ENCODE measurements around the gene HDAC4. TPM values are rescaled to one million over a fixed set of nuclear protein-coding genes. Genes with fewer than 3 reads are reported as not detected.

Gene HDAC4
- total RNA-seq, 1 donor from 2014 or later, result 46.2 TPM

DNA sequence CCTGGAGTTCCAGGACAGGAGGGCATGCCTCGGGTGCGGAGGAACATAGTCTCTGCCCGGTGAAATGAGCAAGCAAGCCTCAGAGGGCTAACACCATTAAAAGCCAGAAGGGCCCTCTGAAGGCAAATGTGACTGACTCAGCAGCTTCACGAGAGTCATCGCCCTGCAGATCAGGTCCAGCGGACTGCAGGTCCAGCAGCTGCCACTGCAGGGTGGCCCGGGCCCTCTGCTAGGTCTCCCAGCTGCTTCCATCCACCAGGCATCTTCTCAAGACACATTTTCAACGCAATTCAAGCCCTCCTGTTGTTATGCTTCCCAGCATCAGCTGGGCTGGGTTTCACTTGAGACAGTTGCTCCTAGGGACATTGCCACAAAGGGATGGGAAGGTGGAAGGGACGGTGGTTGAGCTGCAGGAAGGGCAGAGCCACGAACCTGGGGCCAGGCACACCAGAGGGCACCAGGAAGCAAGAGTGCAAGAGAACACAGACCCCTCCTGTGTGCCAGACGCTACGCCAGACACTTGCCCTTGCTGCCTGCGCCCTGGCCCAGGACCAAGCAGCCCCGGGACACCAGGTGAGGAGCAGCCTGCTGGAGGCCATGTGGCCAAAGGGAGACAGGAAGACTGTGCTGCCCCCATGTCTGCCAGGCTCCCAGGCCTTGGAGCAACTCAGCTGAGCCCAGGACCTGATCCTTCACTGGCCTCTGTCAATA, 173.0 kb downstream of the HDAC4 start:
- Mint-ChIP-seq H3K9me3 (ENCODE audit: low read depth) (no peaks in the 10 kb centered on the region), H3K4me3 (ENCODE audit: low read depth) (no peak overlapping the region), H3K4me1 (ENCODE audit: low read depth) (peaks cover 24% of the 10 kb centered on the region), H3K36me3 (ENCODE audit: insufficient read depth) (no peaks in the 10 kb centered on the region), H3K27me3 (no peaks in the 10 kb centered on the region), H3K27ac (no peak overlapping the region)
- DNase-seq (ENCODE audit: low spot score, unreplicated experiment), result no peak
- TF ChIP-seq, protein P1, sequence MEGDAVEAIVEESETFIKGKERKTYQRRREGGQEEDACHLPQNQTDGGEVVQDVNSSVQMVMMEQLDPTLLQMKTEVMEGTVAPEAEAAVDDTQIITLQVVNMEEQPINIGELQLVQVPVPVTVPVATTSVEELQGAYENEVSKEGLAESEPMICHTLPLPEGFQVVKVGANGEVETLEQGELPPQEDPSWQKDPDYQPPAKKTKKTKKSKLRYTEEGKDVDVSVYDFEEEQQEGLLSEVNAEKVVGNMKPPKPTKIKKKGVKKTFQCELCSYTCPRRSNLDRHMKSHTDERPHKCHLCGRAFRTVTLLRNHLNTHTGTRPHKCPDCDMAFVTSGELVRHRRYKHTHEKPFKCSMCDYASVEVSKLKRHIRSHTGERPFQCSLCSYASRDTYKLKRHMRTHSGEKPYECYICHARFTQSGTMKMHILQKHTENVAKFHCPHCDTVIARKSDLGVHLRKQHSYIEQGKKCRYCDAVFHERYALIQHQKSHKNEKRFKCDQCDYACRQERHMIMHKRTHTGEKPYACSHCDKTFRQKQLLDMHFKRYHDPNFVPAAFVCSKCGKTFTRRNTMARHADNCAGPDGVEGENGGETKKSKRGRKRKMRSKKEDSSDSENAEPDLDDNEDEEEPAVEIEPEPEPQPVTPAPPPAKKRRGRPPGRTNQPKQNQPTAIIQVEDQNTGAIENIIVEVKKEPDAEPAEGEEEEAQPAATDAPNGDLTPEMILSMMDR (IDR thresholded peaks at IDR 0.05; ENCODE audit: unreplicated experiment), result no peak

DNA sequence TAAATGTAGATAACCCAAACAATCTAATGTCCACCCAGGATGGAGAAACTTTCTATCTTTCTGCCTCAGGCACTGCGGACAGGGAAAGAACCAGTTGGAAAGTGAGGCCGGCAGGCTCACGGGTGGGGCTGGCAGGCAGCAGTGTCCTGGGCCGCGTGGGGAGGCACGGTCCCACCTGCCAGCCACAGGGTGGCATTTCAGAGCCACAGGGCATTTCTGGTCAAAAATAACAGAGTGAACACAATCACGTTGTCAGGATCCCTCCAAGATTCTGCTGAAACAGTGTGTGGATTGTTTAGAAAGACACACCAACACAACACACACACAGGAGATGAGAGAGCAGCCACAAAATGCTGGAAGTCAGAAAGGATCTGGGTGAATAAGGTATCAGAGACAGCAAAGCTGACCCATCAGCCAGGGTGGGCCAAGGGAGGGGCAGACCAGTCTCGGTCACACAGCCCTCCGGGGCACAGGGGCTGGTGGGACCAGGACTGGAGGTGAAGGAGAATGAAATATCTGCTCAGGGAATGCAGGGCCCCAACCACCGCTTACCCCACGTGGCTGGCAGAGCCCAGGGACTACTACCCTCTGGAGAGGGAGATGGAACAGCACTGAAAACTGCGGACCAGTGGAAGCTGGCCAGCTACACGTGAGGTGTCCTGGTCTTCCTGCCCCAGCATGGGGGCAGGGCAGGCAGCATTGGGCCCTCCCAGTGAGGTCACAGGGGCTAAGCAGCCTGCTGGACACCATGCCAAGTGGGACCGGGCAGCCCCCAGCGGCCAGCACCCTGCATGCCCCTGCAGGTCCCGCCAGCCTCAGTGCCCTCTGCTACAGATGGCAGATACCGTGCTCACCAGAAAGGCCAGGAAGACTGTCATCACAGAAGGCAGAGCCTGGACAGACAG, 173.9 kb downstream of the HDAC4 start:
- Mint-ChIP-seq H3K9me3 (ENCODE audit: low read depth) (no peaks in the 10 kb centered on the region), H3K36me3 (ENCODE audit: insufficient read depth) (no peaks in the 10 kb centered on the region), H3K4me1 (ENCODE audit: low read depth) (peaks cover 24% of the 10 kb centered on the region), H3K27ac (peak overlapping the region; percentile 8), H3K27me3 (no peaks in the 10 kb centered on the region), H3K4me3 (ENCODE audit: low read depth) (no peak overlapping the region)
- no peak for DNase-seq (ENCODE audit: low spot score, unreplicated experiment)
- TF ChIP-seq, protein P1 (IDR thresholded peaks at IDR 0.05; ENCODE audit: unreplicated experiment), result no peak

DNA sequence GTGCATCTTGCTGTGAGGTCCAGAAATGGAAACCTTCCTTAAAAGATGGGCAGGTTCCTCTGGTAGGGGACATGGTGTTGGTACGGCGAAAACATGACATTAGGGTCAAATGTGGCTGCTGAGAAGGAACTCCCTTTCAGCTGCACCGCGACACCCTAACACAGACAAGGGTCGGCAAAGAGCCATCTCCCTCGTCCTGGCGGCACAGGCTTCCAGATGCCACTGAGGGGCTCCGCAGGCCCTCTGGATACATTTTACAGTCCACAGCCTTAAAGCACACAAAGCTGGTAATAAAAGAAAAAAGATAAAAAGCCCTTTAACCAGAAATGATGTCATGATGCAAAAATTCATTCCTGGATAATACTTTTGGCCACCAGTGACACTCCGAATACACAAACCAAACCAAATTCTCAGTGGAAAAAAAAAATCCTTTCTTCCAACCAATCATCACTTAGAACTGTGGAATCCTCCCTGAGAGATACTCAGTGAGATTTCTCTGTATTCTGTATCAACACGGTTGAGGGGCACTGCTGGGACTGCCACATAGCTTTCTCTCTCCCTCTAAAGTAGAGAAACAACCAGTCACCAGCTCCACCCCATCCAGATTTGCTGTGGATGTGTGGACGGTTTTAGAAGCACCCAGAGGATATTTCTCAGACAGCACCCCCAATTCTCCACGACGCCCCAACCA, 174.8 kb downstream of the HDAC4 start:
- no peaks in the 10 kb centered on the region for H3K27me3 Mint-ChIP-seq
- peaks cover 24% of the 10 kb centered on the region for H3K4me1 Mint-ChIP-seq (ENCODE audit: low read depth)
- H3K27ac Mint-ChIP-seq, result peak overlapping the region; percentile 8
- TF ChIP-seq, protein P1 (IDR thresholded peaks at IDR 0.05; ENCODE audit: unreplicated experiment), result no peak
- no peak for DNase-seq (ENCODE audit: low spot score, unreplicated experiment)
- H3K36me3 Mint-ChIP-seq (ENCODE audit: insufficient read depth), result no peaks in the 10 kb centered on the region
- no peak overlapping the region for H3K4me3 Mint-ChIP-seq (ENCODE audit: low read depth)
- no peaks in the 10 kb centered on the region for H3K9me3 Mint-ChIP-seq (ENCODE audit: low read depth)

DNA sequence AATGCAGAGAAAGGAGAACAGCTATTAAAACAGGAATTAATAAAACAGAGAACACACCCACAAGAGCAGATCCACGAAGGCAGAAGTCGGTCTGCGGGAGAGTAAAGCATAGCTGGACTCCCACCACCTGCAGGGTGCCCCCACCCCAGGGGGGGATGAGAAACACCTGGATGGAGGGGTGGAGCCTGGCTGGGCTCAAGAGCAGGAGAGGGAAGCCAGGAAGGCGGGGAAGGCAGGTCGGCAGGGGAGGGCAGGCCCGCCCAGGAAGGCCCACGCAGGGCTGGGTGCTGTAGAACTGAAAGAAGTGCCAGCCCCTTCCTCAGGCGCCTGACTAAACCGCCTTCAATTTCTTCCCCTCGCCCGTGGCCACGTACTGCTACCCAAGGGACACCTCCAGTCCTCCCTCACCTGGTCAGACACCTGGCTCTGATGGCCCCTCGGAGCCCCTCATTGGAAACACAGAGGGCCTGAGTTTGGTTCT, 175.4 kb downstream of the HDAC4 start:
- H3K4me1 Mint-ChIP-seq (ENCODE audit: low read depth), result peaks cover 24% of the 10 kb centered on the region
- H3K4me3 Mint-ChIP-seq (ENCODE audit: low read depth), result no peak overlapping the region
- H3K9me3 Mint-ChIP-seq (ENCODE audit: low read depth), result no peaks in the 10 kb centered on the region
- DNase-seq (ENCODE audit: low spot score, unreplicated experiment), result no peak
- no peaks in the 10 kb centered on the region for H3K27me3 Mint-ChIP-seq
- TF ChIP-seq, protein P1 (IDR thresholded peaks at IDR 0.05; ENCODE audit: unreplicated experiment), result no peak
- no peaks in the 10 kb centered on the region for H3K36me3 Mint-ChIP-seq (ENCODE audit: insufficient read depth)
- no peak overlapping the region for H3K27ac Mint-ChIP-seq

DNA sequence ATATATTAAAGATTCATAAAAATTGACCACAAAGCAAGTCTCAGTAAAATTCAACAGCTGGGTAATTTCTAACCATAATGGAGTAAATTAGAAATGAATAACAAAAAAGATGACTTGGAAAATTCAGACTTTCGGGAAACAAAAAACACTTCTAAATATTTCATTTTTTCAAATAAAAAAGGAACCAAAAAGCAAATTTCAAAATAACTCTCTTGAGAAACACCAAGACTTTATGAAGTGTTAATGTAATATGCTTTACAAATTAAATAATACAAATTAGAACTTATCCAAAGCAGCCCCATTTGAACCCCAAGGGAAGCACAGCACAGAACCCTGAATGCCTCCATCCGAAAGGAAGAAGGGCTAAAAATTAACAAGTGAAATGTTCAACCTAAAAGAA, 175.9 kb downstream of the HDAC4 start:
- no peak overlapping the region for H3K4me3 Mint-ChIP-seq (ENCODE audit: low read depth)
- H3K36me3 Mint-ChIP-seq (ENCODE audit: insufficient read depth), result no peaks in the 10 kb centered on the region
- no peaks in the 10 kb centered on the region for H3K9me3 Mint-ChIP-seq (ENCODE audit: low read depth)
- H3K27ac Mint-ChIP-seq, result no peak overlapping the region
- H3K4me1 Mint-ChIP-seq (ENCODE audit: low read depth), result peaks cover 24% of the 10 kb centered on the region
- TF ChIP-seq, protein P1 (IDR thresholded peaks at IDR 0.05; ENCODE audit: unreplicated experiment), result no peak
- DNase-seq (ENCODE audit: low spot score, unreplicated experiment), result no peak
- H3K27me3 Mint-ChIP-seq, result no peaks in the 10 kb centered on the region
